ENCODE data around the gene HYAL4. TPM values are rescaled to one million over a fixed set of nuclear protein-coding genes. Genes with fewer than 3 reads are reported as not detected.
"Not testable (repeated sequence)": the region's sequence is repeated elsewhere in the genome, so short reads cannot be mapped to it uniquely, and the experiment has no call there.

HYAL4 gene
- total RNA-seq, 1 donor from 2014 or later: 0.49 TPM

DNA sequence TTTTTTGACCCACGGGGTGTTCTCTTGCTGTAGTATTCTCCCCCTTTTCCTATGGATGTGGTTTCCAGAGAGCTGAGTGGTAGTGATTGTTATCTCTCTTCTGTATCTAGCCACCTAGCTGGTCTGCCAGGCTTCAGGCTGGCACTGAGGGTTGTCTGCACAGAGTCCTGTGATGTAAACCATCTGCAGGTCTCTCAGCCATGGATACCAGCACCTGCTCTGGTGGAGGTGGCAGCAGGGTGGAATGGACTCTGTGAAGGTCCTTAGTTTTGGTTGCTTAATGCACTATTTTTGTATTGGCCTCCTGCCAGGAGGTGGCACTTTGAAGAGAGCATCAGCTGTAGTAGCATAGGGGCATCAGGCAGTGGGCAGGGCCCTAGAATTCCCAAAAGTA is 851 bp downstream of the HYAL4 start:
- no peak overlapping the region for H3K27ac ChIP-seq
- TF ChIP-seq, protein P1, sequence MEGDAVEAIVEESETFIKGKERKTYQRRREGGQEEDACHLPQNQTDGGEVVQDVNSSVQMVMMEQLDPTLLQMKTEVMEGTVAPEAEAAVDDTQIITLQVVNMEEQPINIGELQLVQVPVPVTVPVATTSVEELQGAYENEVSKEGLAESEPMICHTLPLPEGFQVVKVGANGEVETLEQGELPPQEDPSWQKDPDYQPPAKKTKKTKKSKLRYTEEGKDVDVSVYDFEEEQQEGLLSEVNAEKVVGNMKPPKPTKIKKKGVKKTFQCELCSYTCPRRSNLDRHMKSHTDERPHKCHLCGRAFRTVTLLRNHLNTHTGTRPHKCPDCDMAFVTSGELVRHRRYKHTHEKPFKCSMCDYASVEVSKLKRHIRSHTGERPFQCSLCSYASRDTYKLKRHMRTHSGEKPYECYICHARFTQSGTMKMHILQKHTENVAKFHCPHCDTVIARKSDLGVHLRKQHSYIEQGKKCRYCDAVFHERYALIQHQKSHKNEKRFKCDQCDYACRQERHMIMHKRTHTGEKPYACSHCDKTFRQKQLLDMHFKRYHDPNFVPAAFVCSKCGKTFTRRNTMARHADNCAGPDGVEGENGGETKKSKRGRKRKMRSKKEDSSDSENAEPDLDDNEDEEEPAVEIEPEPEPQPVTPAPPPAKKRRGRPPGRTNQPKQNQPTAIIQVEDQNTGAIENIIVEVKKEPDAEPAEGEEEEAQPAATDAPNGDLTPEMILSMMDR (IDR thresholded peaks at IDR 0.05): no peak
- TF ChIP-seq POLR2AphosphoS5 (IDR thresholded peaks at IDR 0.05; ENCODE audit: insufficient read depth in 1 of 2, low read depth in 1 of 2): no peak
- TF ChIP-seq POLR2A (IDR thresholded peaks at IDR 0.05): no peak
- no peak for DNase-seq (ENCODE audit: extremely low spot score in 2 of 2)
- intact Hi-C loops (cut with DNase I): loop anchor here (5.0 kb wide), 1 partner anchor 1441 kb away; no protein-coding TSS in a partner anchor
- H3K4me1 ChIP-seq: no peaks in the 10 kb centered on the region
- no peaks in the 10 kb centered on the region for H3K27me3 ChIP-seq
- no peaks in the 10 kb centered on the region for H3K36me3 ChIP-seq
- H3K4me3 ChIP-seq: no peak overlapping the region
- no peaks in the 10 kb centered on the region for H3K9me3 ChIP-seq

DNA sequence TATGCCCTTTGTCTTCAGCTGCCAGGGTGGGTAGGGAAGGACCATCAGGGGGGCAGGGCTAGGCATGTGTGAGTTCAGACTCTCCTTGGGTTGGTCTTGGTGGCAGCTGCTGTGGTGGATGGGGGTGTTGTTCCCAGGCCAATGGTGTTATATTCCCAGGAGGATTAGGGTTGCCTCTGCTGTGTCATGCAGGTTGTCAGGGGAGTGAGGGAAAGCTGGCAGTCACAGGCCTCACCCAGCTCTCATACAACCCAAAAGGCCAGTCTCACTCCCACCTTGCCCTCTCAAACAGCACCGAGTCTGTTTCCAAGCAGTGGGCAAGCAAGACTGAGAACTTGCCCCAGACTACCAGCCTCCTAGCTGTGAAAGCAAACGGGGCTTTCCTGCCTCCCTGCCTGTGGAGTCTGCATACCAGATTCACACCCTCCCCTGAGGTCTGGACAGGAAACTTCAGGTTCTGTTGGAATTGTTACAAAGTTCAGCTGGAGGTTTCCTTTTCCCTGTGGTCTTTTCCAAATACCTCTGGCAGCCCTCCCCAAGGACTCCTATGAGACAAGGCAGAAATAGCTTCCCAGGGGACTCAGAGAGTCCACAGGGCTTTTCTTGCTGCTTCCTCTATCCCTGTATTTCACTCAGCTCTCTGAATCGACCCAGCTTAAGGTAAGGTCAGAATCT is 1.4 kb downstream of the HYAL4 start:
- TF ChIP-seq POLR2A (IDR thresholded peaks at IDR 0.05) (no peak), POLR2AphosphoS5 (IDR thresholded peaks at IDR 0.05; ENCODE audit: insufficient read depth in 1 of 2, low read depth in 1 of 2) (no peak)
- TF ChIP-seq, protein P1 (IDR thresholded peaks at IDR 0.05): no peak
- Histone ChIP-seq H3K4me1 (no peaks in the 10 kb centered on the region), H3K27me3 (no peaks in the 10 kb centered on the region), H3K27ac (no peak overlapping the region), H3K9me3 (no peaks in the 10 kb centered on the region), H3K4me3 (no peak overlapping the region), H3K36me3 (no peaks in the 10 kb centered on the region)
- DNase-seq (ENCODE audit: extremely low spot score in 2 of 2): no peak
- intact Hi-C loops (cut with DNase I): loop anchor here (5.0 kb wide), 1 partner anchor 1441 kb away; no protein-coding TSS in a partner anchor

DNA sequence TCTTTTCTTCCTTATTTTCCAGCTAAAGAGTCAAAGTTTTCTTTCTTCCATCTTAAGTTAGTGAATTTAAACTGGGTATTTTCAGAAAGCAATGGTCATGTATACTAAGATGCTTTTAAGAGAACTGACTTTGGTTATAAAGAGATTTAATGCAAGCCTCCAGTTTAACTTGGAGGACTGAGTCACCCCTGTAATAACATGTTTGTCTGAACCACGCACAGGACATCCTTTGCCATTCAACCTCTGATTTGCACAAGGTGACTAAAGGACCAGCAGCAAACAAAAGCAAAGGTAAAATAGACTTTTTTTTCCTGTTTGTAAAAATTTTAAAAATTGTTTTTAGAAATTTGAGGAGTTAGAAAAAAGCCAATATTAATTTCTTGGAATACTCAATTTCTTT is 2.9 kb downstream of the HYAL4 start:
- no peaks in the 10 kb centered on the region for H3K4me1 ChIP-seq
- intact Hi-C loops (cut with DNase I): loop anchor here (5.0 kb wide), 1 partner anchor 1439 kb away; no protein-coding TSS in a partner anchor
- DNase-seq (ENCODE audit: extremely low spot score in 2 of 2): no peak
- TF ChIP-seq POLR2A (IDR thresholded peaks at IDR 0.05) (no peak), POLR2AphosphoS5 (IDR thresholded peaks at IDR 0.05; ENCODE audit: insufficient read depth in 1 of 2, low read depth in 1 of 2) (no peak)
- TF ChIP-seq, protein P1 (IDR thresholded peaks at IDR 0.05): no peak
- H3K27ac ChIP-seq: no peak overlapping the region
- H3K4me3 ChIP-seq: no peak overlapping the region
- no peaks in the 10 kb centered on the region for H3K27me3 ChIP-seq
- H3K36me3 ChIP-seq: no peaks in the 10 kb centered on the region
- H3K9me3 ChIP-seq: no peaks in the 10 kb centered on the region

DNA sequence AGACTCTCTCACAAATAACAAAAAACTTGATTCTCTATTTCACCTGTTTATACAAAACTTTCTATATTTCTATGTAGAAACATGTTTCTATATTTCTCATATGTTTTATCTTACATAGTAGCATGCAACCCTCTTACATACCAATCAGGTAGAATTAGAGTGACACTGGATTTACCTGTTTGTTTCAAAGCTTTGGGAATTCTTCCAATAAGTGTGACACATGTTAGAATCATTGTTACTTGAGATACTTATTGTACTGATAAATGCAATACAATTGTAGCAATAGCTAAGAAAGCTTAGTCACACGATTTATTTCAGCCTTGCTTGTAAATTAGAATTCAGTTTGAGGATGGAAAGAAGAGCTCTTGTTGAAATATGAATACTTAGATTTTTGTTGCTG is 4.9 kb downstream of the HYAL4 start:
- TF ChIP-seq, protein P1 (IDR thresholded peaks at IDR 0.05): no peak
- TF ChIP-seq POLR2A (IDR thresholded peaks at IDR 0.05): no peak
- peak in 1 of 2 donors; percentile 10 for TF ChIP-seq POLR2AphosphoS5 (IDR thresholded peaks at IDR 0.05; ENCODE audit: insufficient read depth in 1 of 2, low read depth in 1 of 2)
- Histone ChIP-seq H3K27ac (no peak overlapping the region), H3K9me3 (no peaks in the 10 kb centered on the region), H3K4me1 (no peaks in the 10 kb centered on the region), H3K36me3 (no peaks in the 10 kb centered on the region), H3K4me3 (no peak overlapping the region), H3K27me3 (no peaks in the 10 kb centered on the region)
- no peak for DNase-seq (ENCODE audit: extremely low spot score in 2 of 2)
- intact Hi-C loops (cut with DNase I): loop anchor here (5.0 kb wide), 1 partner anchor 1437 kb away; no protein-coding TSS in a partner anchor

DNA sequence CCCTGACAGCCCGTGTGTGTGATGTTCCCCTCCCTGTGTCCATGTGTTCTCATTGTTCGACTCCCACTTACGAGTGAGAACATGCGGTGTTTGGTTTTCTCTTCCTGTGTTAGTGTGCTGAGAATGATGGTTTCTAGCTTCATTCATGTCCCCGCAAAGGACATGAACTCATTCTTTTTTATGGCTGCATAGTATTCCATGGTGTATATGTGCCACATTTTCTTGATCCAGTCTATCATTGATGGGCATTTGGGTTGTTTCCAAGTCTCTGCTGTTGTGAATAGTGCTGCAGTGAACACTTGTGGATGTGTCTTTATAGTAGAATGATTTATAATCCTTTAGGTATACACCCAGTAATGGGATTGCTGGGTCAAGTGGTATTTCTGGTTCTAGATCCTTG is 6.4 kb downstream of the HYAL4 start:
- H3K36me3 ChIP-seq; H3K9me3 ChIP-seq; DNase-seq (ENCODE audit: extremely low spot score in 2 of 2); H3K27me3 ChIP-seq; H3K4me3 ChIP-seq; intact Hi-C loops (cut with DNase I); H3K4me1 ChIP-seq; H3K27ac ChIP-seq: not testable (repeated sequence)

DNA sequence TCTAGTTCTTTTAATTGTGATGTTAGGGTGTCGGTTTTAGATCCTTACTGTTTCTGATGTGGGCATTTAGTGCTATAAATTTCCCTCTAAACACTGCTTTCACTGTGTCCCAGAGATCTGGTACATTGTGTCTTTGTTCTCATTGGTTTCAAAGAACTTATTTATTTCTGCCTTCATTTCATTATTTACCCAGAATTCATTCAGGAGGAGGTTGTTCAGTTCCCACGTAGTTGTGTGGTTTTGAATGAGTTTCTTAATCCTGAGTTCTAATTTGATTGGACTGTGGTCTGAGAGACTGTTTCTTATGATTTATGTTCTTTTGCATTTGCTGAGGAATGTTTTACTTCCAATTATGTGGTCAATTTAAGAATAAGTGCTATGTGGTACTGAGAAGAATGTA is 9.3 kb downstream of the HYAL4 start:
- H3K27ac ChIP-seq; H3K9me3 ChIP-seq; H3K27me3 ChIP-seq; H3K4me3 ChIP-seq; DNase-seq (ENCODE audit: extremely low spot score in 2 of 2); H3K4me1 ChIP-seq; H3K36me3 ChIP-seq; intact Hi-C loops (cut with DNase I): not testable (repeated sequence)

DNA sequence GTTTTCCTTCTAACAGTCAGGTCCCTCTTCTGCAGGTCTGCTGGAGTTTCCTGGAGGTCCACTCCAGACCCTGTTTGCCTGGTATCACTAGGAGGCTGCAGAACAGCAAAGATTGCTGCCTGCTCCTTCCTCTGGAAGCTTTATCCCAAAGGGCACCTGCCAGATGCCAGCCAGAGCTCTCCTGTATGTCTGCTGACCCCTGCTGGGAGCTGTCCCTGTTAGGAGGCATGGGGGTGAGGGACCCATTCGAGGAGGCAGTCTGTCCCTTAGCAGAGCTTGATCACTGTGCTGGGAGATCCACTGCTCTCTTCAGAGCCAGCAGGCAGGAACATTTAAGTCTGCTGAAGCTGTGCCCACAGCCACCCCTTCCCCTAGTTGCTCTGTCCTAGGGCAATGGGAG is 11.5 kb downstream of the HYAL4 start:
- not testable (repeated sequence) for H3K27me3 ChIP-seq

More for the DNA sequence above, 11.5 kb downstream of the HYAL4 start:
- H3K4me1 ChIP-seq; H3K4me3 ChIP-seq; H3K9me3 ChIP-seq; H3K36me3 ChIP-seq; DNase-seq (ENCODE audit: extremely low spot score in 2 of 2); H3K27ac ChIP-seq; intact Hi-C loops (cut with DNase I): not testable (repeated sequence)

Measured in vagina (tissue), 2 donors.